HG03139 (cell line): Measurements from ENCODE around the gene MUC6.
"Not testable (repeated sequence)": the region's sequence is repeated elsewhere in the genome, so short reads cannot be mapped to it uniquely, and the experiment has no call there.

ENCODE experiments used
- ATAC-seq: cut with Tn5 transposase; IDR thresholded peaks from one replicate; pipeline ENCODE4 v1.9.1; 2021; ENCODE audit not compliant: unreplicated experiment

Gene MUC6

DNA sequence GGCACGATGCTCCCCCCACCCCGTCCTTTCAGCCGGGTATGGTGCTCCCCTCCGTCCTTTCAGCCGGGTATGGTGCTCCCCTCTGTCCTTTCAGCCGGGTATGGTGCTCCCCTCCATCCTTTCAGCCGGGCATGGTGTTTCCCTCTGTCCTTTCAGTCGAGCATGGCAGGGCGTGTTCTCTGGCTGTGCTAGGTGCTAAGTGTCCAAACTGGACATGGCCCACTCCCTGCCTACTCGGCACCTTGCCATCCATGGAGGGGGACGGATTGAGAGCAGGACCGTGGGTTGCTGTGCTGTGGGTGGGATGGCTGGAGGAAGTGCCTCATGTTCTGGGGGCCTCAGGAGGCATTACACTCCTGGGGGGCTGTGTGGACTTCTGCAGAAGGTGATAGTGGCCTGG, 45.5 kb downstream of the MUC6 start:
- ATAC-seq, result no peak

DNA sequence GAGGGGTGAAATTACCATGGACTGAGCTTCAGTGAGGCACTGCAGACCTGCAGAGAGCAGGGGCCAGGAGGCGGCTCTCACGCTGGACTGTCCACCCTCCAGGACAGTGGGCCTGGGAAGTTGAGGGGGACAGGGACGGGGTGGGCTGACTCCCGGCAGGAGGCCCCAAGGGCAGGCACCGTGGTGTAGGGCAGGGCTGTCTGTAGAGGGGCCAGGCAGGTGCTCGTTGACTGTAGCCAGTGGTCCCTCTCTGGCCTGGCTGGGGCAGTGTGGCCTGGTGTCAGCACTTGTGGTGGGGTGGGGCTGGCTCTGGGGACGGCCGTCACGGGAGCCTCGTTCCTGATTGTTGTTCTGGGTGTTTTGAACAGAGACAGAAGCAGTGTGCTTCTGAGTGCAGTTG, 46.4 kb downstream of the MUC6 start:
- ATAC-seq, result no peak

DNA sequence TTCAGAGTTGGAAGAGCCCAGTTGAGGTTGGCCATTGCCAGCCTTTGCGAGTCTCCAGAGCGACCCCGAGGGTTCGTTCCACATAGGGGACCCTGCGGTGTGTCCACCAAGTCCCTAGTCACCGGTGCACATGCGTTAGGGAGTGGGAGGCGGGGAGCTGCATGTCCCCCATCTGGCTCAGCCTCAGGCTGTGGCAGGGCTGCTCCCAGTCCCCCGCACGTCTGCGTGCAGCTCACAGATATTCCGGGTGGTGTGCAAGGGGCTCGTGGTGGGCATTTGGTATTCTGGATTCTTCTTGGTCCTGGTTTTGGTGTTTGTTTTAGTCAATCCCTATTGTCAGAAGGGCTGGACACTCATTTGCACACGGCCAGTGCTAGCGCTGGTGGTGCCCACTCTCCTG, 48.8 kb downstream of the MUC6 start:
- ATAC-seq, result no peak

DNA sequence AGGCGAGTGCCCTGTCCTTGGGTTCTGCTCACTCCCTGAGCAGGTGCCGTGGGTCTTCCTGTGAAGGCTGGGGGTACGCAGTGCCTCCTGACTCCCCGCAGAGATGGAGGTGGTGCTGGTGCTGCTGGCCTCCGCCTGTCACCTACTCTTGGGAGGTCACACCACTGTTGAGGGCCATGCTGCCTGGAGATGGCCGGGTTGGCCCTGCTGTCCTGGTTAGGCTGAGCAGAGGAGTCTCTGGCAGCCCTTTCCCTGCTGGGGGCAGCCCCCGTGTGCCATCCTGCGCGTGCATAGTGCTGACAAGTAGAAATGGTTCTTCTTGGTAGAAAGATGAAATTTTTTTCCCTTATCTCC, 49.6 kb downstream of the MUC6 start:
- no peak for ATAC-seq

DNA sequence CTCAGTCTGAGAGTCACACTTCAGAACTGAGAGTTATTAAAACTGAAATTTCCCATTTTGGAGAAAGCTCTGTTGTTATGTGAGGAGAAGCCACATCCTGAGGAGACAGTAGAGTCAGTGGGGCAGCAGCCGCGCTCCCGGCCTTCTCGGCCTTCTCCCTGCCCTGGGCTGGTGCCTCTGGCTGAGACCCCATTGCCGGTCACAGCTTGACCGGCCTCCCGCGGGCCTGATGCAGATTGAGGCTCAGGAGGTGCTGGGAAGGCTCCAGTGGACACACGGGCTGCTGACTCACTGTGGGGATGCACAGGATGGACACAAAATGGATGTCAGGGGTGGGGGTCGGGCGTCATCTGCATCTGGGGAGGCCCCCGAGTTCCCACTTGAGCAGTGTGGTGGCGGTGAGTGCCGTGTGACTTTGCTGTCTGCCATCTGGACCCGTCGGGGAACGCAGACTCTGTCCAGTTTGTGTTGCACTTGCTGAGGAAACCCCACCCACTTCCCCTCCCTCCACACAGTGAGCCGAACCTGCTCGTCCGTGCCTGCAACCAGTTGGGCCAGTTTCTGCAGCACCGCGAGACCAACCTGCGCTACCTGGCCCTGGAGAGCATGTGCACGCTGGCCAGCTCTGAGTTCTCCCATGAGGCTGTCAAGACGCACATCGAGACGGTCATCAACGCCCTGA, 50.1 kb downstream of the MUC6 start:
- ATAC-seq, result no peak

DNA sequence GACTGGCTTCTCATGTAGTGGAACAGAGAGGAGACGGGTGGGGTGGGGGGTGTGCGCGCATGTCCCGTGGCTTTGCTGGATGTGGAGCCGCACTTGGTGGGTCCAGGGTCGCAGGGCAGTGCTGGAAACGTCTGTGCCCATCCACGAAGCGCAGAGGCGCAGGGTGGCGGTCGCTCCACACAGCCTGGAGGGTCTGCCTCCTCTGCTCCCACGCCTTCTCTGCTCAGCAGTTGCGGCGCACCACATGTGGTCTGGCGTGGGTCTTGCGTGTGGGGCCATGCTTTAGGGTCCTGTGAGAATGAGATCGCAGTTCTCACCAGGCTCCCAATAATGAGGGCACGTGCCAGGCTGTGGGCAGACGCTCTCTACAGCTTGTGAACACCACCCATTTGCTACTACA, 50.7 kb downstream of the MUC6 start:
- no peak for ATAC-seq

DNA sequence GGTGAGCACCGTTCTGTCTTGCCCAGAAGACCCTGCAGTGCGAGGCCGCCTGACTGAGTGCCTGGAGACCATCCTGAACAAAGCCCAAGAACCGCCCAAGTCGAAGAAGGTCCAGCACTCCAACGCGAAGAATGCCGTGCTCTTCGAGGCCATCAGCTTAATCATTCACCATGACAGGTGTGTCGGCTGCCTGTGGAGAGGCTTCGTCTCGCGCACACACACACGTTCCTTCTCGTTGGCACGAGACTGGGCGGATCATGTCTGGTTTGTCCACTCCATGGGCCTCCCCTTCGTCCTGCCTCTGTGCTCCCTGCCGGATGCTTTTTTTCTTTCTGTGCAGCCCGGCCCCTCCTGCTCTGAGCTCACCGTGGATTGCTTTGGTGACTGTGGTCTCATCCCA, 51.1 kb downstream of the MUC6 start:
- no peak for ATAC-seq

DNA sequence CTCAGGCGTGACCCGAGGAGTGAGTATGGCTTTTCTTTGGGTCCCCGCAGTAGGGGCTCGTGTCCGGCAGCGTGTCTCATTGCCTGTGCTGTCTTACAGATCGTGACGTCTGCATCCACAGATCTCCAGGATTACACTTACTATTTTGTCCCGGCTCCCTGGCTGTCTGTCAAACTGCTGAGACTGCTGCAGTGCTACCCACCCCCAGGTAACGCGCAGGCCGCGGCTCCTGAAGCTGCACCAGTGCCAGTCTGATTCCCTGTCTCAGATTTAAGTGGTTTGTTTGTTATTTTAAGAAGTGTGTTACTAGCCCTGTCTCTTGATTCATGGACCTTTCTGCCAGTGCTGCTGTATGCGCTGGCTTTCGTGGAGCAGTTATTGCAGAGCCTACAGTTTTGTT, 52.0 kb downstream of the MUC6 start:
- ATAC-seq, result no peak

DNA sequence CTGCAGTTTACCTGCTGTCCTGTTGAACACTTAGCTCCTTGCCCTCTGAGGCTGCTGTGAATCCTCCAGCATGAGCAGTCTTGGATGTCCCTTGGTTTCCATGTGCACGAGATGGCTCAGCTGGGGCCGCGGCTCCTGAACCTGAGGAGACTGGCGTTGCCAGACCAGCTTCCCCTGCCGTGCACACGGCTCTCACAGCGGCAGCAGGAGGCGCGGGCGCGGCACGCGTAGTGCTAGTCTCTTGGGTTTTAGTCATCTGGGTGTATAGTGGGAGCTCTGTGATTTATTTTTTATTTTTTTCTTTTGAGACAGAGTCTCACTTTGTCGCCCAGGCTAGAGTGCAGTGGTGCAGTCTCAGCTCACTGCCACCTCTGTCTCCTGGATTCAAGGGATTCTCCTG, 54.8 kb downstream of the MUC6 start:
- no peak for ATAC-seq

DNA sequence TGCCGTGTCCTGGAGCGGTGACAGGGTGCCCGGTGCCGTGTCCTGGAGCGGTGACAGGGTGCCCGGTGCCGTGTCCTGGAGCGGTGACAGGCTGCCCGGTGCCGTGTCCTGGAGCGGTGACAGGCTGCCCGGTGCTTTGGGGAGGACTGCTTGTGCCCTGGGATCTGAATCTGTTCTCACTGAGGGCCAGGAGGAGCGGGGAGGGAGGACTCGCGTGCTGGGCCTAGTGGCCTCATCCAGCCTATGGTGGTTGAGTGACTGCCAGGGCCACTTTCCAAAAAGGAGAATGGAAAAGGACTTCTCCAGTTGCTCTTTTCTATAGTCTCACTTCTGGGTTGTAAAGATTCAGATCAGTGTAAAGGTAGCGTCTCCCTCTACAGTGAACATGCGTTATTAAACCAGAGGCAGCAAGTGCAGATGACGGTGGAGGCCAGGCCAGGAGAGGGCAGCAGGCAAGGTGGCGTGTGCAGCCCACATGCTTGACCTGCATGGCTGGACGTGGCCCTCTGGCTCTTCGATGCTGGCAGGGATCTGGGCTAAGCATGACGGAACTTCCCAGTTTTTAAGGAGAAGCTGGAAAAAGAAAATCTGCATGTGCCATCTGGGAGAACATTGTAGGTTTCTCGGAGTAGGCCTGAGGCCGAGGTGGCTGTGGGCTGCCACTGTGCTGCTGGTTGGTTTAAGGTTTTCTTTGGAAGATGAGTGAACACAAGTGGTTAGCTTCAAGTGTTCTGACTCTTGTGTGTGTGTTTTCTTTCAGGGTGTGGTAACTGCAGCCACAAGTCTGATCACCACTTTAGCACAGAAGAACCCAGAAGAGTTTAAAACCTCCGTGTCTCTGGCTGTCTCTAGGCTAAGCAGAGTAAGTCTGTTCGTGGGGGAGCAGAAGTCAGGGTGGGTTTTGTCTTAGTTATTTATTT, 55.8 kb downstream of the MUC6 start:
- ATAC-seq, result no peak

DNA sequence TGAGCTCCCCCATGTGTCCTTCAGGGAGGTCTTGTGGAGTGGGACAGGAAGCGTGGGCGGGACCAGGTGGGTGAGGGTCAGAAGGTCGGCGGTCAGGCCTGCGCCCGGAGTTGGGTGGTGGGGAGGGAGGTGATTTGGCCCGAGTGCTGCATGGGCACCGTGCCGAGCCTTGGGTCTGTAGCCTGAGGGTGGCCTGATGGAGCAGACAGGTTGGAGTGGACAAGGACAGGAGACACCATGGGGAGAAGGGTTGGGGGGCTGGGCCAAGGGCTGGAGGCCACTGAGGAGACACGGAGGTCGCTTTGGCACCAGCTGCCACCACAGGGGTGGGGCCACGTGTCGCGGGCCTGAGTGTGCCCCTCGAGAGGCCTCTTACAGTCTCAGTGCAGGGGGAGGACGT, 57.7 kb downstream of the MUC6 start:
- no peak for ATAC-seq

DNA sequence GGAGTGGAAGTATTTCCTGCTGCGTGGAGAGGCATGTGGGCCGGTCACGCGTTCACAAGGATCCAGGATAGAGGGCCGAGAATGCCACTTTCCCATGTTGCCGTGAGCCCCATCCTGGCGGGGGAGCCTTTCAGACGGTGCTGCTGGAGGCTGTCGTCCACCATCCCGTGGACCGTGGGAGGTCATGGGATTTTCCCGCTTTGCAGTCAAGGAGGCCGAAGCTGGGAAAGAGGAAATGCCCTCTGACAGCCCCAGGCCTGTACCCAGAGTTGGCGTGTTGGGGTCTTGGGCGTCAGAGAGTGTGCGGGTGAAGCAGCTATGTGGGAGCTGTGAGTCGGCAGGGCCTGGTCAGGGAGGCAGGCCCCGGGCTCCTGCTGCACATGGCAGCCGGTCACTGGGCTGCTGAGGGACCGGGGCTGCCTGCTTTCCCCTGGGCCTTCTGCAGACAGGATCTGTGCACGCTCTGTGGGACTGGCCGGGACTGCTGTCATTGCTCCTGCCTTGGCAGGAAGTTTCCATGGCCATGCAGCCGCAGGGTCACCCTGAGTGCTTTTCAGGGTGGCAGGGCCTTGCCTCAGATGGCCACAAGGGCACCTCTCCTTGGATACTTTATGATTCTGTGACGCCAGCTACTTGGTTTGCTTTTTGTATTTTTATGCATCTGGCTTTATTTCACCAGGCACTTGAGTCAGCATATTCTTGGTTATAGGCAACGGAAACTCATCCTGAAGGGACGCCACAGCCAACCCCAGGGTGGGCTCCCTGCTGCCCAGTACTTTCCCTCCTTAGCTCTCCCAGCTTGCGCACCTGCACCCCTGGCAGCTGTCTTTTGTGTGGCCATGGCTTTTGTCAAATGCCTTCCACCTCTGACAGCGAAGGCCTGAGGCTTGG, 58.4 kb downstream of the MUC6 start:
- ATAC-seq, result no peak

DNA sequence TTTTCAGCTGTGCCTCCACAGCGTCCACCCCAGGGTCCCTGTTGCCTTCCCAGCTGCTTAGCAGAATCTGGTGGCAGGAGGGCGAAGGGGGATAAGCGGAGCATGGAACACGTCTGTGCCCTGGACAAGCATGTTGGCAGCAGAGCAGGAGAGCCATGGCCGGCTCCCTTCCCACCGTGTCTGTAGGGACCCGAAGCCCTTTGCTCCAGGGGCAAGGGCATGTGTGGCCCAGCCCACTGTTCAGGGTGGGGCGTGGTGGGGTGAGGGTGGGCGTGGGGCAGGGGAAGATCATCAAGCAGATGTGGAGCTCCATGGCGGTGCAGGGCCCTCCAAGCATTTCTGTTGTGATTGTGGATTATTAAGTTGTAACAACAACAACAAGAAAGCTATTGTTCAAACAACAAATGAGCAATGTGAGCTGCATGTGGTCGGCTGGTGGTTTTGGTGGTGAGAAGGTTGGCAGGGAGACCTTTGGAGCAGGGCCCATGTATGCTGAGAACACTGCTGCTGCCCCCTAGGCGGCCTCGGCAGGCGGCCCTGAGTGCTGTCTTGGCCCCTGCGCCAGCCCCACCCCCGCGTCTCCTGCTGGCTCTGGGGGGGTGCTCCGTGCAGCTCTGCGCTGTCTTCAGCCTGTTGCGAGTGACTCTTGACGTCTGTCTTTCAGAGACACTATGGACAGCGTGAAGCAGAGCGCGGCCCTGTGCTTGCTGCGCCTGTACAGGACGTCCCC, 59.9 kb downstream of the MUC6 start:
- ATAC-seq, result no peak

DNA sequence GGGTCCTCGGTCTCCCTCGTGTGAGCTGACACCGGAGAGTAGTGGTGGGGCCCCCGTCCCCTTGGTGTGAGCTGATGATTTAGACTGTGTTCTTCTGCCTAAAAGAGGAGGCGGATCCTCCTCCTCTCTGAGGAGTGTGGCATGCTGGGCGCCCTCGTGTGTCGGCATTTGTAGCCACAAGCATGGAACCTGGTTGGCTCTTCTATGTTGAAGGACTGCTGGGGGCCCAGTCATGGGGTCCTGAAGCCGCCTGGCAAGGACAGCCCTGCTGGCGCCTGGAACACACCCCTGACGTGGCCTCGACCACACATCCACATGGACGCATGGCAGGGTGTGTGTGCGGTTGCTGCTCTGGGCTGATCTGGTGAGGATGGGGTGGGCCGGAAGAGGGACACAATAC, 60.7 kb downstream of the MUC6 start:
- ATAC-seq, result no peak

DNA sequence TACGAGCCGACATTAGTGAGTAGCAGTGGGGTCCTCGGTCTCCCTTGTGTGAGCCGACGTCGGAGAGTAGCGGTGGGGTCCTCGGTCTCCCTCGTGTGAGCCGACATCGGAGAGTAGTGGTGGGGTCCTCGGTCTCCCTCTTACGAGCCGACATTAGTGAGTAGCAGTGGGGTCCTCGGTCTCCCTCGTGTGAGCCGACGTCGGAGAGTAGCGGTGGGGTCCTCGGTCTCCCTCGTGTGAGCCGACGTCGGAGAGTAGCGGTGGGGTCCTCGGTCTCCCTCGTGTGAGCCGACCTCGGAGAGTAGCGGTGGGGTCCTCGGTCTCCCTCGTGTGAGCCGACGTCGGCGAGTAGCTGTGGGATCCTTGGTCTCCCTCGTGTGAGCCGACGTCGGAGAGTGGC, 61.1 kb downstream of the MUC6 start:
- ATAC-seq, result not testable (repeated sequence)

DNA sequence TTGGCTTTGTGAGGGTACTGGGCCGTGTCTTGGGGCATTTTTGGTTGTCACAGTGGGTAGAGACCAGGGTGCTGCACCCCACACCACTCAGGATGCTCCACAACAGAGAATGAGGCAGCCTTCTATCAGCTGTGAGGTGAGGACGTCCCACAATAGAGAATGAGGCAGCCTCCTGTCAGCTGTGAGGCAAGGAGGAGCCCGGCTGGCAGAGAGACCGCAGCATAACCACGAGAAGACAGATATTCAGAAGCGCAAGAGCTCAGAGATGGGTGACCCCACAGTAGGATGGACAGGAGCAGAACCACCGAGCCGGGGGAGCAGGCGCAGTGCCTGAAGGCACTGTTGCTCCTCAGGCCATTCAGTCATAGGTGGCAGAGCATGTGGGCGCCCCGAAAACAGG, 63.3 kb downstream of the MUC6 start:
- no peak for ATAC-seq

DNA sequence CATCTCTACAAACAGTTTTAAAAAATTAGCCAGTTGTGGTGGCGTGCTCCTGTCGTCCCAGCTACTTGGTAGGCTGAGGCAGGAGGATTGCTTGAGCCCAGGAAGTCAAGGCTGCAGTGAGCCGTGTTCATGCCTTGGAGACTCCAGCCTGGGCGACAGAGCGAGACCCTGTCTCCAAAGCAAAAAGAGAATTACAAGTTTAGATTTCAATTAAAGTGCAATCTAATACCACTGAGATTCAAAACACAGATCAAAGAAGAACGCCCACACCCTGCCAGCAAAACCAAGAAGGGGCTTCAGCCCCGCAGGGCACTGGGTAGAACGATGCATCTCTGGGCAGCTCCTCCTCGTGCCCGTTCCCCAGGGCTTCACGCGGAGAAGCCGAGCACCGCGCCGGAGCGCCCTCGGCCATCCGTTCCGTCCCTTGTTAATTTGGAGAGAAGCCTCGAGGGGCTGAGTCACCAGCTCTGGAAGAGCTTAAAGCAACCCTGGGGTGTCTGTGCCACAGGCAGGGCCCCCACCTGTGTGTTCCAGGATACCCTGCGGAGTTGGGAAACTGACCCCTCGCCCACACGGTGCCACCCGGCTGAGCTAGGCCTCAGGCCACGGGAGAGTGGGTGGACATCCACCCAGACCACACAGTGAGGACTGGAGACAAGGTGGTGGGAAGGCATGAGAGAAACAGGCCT, 63.9 kb downstream of the MUC6 start:
- ATAC-seq, result no peak

DNA sequence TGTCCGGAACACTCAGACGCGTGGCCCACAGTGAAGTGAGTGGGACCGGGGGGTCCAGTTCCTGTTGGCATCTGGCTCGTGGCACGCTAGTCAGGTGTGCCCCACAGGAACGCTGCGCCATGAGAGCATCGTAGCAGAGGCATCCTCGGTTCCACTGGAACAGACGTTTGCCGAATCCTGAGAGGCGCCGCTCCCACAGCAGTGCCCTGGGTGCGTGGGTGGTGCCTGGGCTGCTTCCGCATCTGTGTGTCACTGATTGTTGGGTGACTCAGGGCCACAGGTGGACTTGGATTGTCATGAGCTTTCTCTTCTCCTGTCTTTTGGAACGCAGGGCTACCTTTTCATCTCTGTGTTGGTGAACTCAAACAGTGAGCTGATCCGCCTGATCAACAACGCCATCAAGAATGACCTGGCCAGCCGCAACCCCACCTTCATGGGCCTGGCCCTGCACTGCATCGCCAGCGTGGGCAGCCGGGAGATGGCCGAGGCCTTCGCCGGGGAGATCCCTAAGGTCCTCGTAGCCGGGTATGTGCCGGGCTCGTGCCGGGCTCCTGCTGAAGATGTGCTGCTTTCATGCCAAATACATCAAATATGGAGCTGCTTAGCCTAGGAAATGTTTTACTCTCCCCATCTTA, 64.7 kb downstream of the MUC6 start:
- ATAC-seq, result no peak

DNA sequence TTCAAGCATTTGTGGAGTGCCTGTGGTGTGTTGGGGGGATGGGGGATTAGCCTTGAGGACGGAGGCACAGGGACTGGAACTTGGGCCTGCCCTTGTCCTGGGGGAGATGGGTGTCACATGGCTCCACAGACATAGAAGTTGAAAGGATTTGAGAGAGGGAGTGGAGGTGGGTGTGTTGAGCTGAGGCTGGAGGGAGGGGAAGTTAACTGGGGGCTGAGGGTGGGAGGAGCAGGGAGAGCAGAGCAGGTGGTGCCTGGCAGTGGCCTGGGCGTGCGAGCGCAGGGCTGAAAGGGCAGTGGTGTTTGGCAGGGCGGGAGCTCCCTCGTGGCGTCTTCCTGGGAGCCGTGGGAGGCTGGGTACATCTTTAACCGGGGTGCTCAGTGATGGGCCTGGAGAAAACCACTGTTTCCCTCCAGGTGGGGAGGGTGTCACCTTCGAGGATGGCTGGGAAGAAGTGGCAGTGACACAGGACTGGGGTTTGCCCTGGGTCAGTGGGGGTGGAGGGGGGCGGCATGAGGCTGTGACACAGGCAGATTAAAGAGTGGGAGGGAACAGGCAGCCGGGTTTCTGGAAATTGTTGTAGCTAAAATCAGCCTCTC, 65.3 kb downstream of the MUC6 start:
- ATAC-seq, result no peak
